Activated CD8-positive, alpha-beta memory T cell treated with anti-CD3 and anti-CD28 coated beads, Interleukin-2, amount 50 U/mL, for 1 hour (primary cell): ENCODE measurements around the gene ARHGEF28.

Experiments used
- DNase-seq: peaks from one replicate; pipeline ENCODE4 v3.0.0-alpha.2; 2020; ENCODE audit errors: extremely low read depth

The ARHGEF28 gene

GRCh38 chr5:73777192-73777591 lies 151.2 kb downstream of the ARHGEF28 start:
- no peak for DNase-seq

GRCh38 chr5:73780302-73781080 lies 154.5 kb downstream of the ARHGEF28 start:
- no peak for DNase-seq

- DNase-seq, result no peak
Measured at GRCh38 chr5:73781107-73781768, 155.2 kb downstream of the ARHGEF28 start.

- no peak for DNase-seq
Measured at GRCh38 chr5:73783828-73784227, 157.8 kb downstream of the ARHGEF28 start.

- no peak for DNase-seq
Measured at GRCh38 chr5:73786043-73786831, 160.2 kb downstream of the ARHGEF28 start.

- no peak for DNase-seq
Measured at GRCh38 chr5:73789851-73790281, 163.9 kb downstream of the ARHGEF28 start.

- no peak for DNase-seq
Measured at GRCh38 chr5:73791389-73791788, 165.4 kb downstream of the ARHGEF28 start.

GRCh38 chr5:73792687-73793320 lies 166.8 kb downstream of the ARHGEF28 start:
- no peak for DNase-seq

- DNase-seq, result no peak
Measured at GRCh38 chr5:73793911-73794310, 167.9 kb downstream of the ARHGEF28 start.

- DNase-seq, result no peak
Measured at GRCh38 chr5:73796164-73797131, 170.5 kb downstream of the ARHGEF28 start.

- DNase-seq, result no peak
Measured at GRCh38 chr5:73797132-73797510, 171.1 kb downstream of the ARHGEF28 start.

- DNase-seq, result no peak
Measured at GRCh38 chr5:73799401-73799972, 173.5 kb downstream of the ARHGEF28 start.

GRCh38 chr5:73801686-73802085 lies 175.7 kb downstream of the ARHGEF28 start:
- no peak for DNase-seq

- no peak for DNase-seq
Measured at GRCh38 chr5:73805449-73805848, 179.5 kb downstream of the ARHGEF28 start.

GRCh38 chr5:73808911-73809310 lies 182.9 kb downstream of the ARHGEF28 start:
- DNase-seq, result no peak

- DNase-seq, result no peak
Measured at GRCh38 chr5:73810429-73810828, 184.4 kb downstream of the ARHGEF28 start.

- no peak for DNase-seq
Measured at GRCh38 chr5:73812457-73812856, 186.5 kb downstream of the ARHGEF28 start.

- no peak for DNase-seq
Measured at GRCh38 chr5:73812962-73813588, 187.1 kb downstream of the ARHGEF28 start.

- DNase-seq, result no peak
Measured at GRCh38 chr5:73814233-73814846, 188.3 kb downstream of the ARHGEF28 start.

GRCh38 chr5:73815631-73816030 lies 189.6 kb downstream of the ARHGEF28 start:
- DNase-seq, result no peak
